GM21528 (cell line): Measurements from ENCODE around the gene EHD4.

Experiments used
- ATAC-seq: cut with Tn5 transposase; IDR thresholded peaks from one replicate; pipeline ENCODE4 v1.9.1; 2021; ENCODE audit warnings: mild to moderate bottlenecking, moderate library complexity; ENCODE audit not compliant: unreplicated experiment, low FRiP score

The EHD4 gene

GRCh38 chr15:41866872-41867579 is 105.3 kb downstream of the EHD4 start:
- ATAC-seq, result no peak

GRCh38 chr15:41866263-41866703 is 106.1 kb downstream of the EHD4 start:
- ATAC-seq, result no peak

- ATAC-seq, result no peak
These were observed 106.8 kb downstream of the EHD4 start for GRCh38 chr15:41865490-41866055.

- no peak for ATAC-seq
These were observed 109.7 kb downstream of the EHD4 start for GRCh38 chr15:41862515-41863116.

- no peak for ATAC-seq
These were observed 110.5 kb downstream of the EHD4 start for GRCh38 chr15:41861736-41862356.

- ATAC-seq, result no peak
These were observed 112.1 kb downstream of the EHD4 start for GRCh38 chr15:41860049-41860828.

GRCh38 chr15:41858756-41859155 is 113.6 kb downstream of the EHD4 start:
- ATAC-seq, result no peak

GRCh38 chr15:41857316-41857715 is 115.0 kb downstream of the EHD4 start:
- ATAC-seq, result no peak

- no peak for ATAC-seq
These were observed 115.6 kb downstream of the EHD4 start for GRCh38 chr15:41856716-41857115.

GRCh38 chr15:41856262-41856661 is 116.1 kb downstream of the EHD4 start:
- ATAC-seq, result no peak

- no peak for ATAC-seq
These were observed 116.9 kb downstream of the EHD4 start for GRCh38 chr15:41855261-41855961.

- no peak for ATAC-seq
These were observed 117.9 kb downstream of the EHD4 start for GRCh38 chr15:41854443-41854842.

- no peak for ATAC-seq
These were observed 118.5 kb downstream of the EHD4 start for GRCh38 chr15:41853831-41854230.

- no peak for ATAC-seq
These were observed 119.4 kb downstream of the EHD4 start for GRCh38 chr15:41852736-41853590.

GRCh38 chr15:41851755-41852370 is 120.5 kb downstream of the EHD4 start:
- ATAC-seq, result no peak

- no peak for ATAC-seq
These were observed 121.2 kb downstream of the EHD4 start for GRCh38 chr15:41851167-41851523.

GRCh38 chr15:41850482-41851166 is 121.7 kb downstream of the EHD4 start:
- no peak for ATAC-seq

- ATAC-seq, result no peak
These were observed 122.5 kb downstream of the EHD4 start for GRCh38 chr15:41849861-41850260.
